GM19023 (cell line): ENCODE measurements around the gene ERRFI1.

Experiments
- ATAC-seq: cut with Tn5 transposase; IDR thresholded peaks from one replicate; pipeline ENCODE4 v1.9.1; 2021; ENCODE audit warnings: mild to moderate bottlenecking, moderate library complexity; ENCODE audit not compliant: unreplicated experiment

The ERRFI1 gene

DNA sequence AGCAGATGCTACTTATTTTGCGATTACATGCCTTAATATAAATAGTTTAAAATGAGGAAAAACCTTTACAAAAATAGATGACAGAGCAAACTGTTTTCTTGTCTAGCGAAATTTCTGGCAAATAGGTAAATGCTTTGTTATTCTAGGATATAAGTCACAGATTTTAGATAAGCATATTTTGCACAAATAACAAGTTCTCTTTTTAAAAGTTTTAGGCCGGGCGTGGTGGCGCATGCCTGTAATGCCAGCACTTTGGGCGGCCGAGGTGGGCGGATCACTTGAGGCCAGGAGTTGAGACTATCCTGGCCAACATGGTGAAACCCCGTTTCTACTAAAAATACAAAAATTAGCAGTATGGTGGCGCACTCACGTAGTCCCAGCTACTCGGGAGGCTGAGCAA, 20.3 kb upstream of the ERRFI1 start:
- ATAC-seq, result no peak

DNA sequence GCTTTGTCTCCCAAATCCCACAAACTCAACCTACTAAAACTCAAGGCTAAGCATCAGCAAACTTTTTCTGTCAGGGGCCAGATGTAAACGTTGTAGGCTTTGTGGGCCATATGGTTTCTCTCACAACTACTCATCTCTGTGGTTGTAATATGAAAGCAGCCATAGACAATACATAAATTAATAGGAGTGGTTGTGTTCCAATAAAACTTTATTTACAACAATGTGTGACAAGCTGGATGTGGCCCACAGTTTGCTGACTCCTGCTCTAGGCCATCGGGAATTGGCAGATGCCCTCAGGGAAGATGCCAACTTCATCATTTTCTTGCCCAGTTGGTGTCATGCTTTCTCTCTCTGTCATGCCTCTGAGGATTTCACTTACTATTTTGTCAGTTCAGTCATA, 17.5 kb upstream of the ERRFI1 start:
- ATAC-seq, result no peak

- no peak for ATAC-seq
Observed at GRCh38 chr1:8042134-8042533, 16.0 kb upstream of the ERRFI1 start.

GRCh38 chr1:8040586-8040985, 14.5 kb upstream of the ERRFI1 start:
- ATAC-seq, result no peak

- ATAC-seq, result no peak
Observed at GRCh38 chr1:8039071-8039470, 13.0 kb upstream of the ERRFI1 start.

DNA sequence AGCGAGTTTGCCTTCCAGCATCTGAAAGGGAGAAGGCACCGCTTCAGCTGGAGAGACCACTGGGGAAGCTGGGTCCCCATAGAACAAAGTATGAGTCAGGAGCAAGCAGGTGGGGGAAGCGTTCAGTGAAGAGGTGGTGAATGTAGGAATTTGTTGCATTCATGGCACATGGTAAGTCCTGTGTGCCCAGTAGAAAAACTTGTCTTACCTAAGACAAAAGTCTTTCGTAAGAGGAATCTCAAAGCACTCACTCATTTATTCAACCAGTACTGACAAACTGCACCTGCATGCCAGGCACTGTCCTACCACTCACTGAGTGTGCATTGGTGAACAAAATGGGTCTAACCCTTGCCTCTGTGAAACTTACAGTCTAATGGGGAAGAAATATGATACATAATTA, 9.2 kb upstream of the ERRFI1 start:
- ATAC-seq, result no peak

DNA sequence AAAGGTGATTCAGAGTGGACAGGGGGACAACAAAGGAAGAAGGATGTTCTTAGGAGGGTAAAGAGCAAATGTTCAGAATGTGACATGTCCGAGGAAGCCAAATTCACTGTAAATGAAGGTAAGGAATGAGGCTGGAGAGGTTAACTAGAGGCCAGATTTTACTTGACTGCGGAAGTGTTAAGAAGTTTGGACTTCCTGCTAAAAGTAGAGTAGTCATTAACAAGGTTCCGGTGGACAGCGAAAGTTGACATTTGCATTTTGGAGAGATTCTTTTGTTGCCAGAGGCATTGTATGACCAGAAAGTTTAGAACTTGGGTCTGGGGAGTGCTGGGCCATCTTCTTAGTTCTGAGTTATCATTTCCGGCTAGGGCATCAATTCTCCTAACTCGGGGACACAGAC, 7.2 kb upstream of the ERRFI1 start:
- no peak for ATAC-seq

GRCh38 chr1:8032366-8032910, 6.3 kb upstream of the ERRFI1 start:
- ATAC-seq, result no peak

DNA sequence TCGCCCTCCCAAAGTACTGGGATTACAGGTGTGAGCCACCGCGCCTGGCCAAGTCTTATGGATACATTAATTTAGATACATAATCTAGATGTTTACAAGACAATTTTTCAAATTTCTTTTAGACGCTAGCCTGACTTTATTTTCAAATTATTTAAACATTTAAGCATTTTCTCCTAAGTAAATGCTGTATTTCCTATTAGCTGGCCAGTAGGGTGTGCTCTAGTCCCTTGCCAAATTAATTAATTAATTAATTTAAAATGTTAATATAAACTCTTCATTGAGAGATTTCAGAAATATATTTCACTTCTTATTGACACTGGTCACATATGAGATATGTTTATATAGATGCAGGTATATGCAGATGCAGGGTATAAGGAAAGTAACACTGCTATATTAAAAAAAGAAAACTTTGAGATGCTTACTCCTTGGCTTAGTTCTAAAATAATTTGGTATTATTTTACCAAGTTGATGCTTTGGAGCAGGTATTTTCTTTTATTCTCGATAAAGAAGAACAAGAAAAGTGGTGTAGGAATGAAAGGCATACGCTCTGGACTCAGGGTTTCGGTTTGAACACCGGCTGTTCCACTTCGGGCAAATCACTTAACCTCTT, 5.2 kb upstream of the ERRFI1 start:
- ATAC-seq, result no peak

GRCh38 chr1:8028571-8028910, 2.4 kb upstream of the ERRFI1 start:
- no peak for ATAC-seq

DNA sequence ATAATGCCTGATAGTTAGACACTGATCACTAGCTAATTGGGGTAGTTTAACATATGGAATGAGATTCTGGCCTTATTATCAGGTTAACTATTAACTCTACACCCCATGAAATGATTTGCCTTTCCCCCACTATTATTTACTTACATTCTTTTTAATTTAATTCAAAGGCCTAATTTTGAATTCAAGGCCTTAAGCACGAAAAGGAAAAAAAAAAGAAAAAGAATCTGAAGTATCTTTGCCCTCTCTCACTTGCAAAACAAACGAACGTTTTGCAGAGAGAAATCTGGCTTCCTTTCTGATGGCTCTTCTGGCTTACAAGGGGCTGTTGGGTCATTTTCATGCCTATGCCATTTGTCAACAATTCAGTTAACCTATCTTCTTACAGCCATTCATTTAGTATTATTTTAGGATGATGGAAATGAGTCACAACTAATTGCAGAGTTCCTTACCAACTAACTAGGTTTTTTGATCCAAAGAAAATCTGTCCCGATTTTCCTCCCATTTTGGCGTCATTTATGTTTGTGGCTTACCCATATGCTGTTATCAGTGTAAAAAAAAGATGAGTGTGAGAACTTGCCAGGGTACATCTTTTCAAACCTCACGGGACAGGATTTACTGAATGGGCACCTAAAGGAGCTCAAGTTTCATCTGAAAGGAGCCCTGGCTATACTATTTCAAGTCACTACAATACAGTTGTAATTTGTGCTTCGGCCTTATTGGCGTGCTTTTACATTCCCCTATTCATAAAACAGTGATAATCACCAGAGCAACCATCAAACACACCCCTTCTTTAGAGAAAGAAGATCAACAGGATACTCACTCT, 1.9 kb upstream of the ERRFI1 start:
- no peak for ATAC-seq

GRCh38 chr1:8026976-8027747, 1.1 kb upstream of the ERRFI1 start:
- no peak for ATAC-seq

- ATAC-seq, result peak; percentile 33
Observed at GRCh38 chr1:8025671-8026144, 401 bp downstream of the ERRFI1 start.

DNA sequence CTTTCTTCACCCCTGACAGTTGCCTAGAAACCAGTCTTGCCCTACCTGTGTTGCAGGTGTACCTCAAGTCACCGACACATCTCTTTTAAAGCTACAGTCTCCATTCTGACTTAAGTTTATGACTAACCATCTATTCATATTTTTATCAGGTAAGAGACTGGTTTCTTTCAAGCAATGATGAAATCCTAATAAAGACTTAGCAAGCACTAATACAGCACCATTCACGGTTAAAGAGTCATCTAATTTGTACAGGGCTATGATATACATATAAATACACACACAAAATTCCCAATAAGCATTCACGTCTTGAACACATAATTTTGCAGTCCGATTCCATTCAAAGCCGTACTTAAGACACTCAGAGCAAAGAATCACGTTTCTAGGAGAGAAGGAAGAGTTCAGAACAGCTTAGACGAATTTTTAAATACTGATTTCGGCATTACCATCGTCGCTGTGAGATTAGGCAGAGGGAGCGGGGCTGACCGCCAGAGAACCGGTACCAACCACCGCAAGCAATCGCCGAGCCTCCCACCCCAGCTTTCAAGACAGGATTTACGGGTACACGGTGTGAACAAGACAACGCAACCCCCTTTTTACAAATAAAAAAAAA, 943 bp downstream of the ERRFI1 start:
- no peak for ATAC-seq

- no peak for ATAC-seq
Observed at GRCh38 chr1:8024329-8024728, 1.8 kb downstream of the ERRFI1 start.

DNA sequence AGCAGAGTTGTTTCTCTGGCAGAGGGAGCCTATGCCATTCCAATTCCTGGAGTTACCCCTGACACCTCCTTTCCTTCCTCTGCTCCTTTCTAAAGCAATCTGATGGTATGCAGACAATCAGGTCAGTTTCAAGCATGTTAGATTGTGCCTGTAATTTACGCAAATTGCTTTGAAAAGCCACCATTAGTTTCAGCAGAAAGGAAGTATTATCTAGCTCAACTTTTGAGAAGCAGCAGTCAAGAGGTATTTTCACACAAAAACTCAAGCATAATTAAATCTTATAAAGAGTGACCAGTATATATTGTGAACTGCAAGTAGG, 2.2 kb downstream of the ERRFI1 start:
- no peak for ATAC-seq

GRCh38 chr1:8023287-8023994, 2.7 kb downstream of the ERRFI1 start:
- ATAC-seq, result no peak

GRCh38 chr1:8022395-8023286, 3.5 kb downstream of the ERRFI1 start:
- no peak for ATAC-seq

- no peak for ATAC-seq
Observed at GRCh38 chr1:8021676-8022266, 4.3 kb downstream of the ERRFI1 start.
